RPMI8226 (cell line): ENCODE measurements around the gene PRICKLE3.
A peak's percentile ranks its signal among the peaks of the same experiment; 100 is the strongest.

Experiments
- DNase-seq: peaks from one replicate; pipeline ENCODE4 v3.0.0-alpha.2; 2015

Gene PRICKLE3, protein sequence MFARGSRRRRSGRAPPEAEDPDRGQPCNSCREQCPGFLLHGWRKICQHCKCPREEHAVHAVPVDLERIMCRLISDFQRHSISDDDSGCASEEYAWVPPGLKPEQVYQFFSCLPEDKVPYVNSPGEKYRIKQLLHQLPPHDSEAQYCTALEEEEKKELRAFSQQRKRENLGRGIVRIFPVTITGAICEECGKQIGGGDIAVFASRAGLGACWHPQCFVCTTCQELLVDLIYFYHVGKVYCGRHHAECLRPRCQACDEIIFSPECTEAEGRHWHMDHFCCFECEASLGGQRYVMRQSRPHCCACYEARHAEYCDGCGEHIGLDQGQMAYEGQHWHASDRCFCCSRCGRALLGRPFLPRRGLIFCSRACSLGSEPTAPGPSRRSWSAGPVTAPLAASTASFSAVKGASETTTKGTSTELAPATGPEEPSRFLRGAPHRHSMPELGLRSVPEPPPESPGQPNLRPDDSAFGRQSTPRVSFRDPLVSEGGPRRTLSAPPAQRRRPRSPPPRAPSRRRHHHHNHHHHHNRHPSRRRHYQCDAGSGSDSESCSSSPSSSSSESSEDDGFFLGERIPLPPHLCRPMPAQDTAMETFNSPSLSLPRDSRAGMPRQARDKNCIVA

DNA sequence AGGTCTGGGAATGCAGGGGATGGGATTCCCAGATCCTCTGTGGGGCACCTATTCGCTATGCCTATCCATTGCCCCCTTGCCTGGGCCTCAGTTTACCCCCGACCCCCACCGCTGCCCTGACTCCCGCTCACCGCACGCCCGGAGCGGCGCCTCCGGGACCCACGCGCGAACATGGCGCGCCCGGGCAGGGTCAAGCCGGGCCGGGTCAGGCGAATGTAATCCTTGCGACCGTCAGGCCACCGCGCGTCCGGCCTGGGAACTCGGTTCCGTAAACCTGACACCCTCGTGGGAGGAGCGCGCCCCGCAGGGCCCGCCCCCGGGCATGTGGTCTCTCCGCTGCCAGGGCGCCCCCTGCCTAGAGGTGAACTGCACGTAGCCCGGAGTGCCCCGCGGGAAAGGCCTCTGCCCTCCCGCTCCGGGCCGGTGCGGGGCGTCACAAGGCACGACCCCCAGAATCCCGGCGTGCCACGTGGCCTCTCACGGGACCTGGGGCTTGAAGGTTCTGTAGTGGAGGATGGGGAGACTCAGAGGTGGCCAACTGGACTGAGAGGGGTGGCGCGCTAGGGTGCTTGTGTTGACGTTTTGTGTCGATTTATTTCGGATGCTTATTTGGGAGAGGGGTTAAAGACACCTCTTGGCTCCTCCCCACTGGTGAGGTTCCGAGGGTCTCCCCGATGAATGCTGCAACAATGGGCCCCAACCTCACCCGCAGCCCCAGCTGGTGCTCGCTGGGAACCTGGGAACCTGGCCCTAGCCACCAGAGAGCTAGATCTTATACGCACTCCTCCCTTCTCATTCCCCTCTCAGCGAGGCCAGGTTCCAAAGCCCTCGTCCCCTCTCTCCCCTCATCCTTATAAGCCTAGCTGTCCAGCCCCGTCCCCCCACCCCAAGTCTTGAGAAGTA lies at the start of gene PRICKLE3:
TSS of gene PRICKLE3 (minus strand) at position 249 of the 903 bp plus-strand sequence. CDS start at position 173, 76 bp downstream.
- peak; percentile 90 for DNase-seq

DNA sequence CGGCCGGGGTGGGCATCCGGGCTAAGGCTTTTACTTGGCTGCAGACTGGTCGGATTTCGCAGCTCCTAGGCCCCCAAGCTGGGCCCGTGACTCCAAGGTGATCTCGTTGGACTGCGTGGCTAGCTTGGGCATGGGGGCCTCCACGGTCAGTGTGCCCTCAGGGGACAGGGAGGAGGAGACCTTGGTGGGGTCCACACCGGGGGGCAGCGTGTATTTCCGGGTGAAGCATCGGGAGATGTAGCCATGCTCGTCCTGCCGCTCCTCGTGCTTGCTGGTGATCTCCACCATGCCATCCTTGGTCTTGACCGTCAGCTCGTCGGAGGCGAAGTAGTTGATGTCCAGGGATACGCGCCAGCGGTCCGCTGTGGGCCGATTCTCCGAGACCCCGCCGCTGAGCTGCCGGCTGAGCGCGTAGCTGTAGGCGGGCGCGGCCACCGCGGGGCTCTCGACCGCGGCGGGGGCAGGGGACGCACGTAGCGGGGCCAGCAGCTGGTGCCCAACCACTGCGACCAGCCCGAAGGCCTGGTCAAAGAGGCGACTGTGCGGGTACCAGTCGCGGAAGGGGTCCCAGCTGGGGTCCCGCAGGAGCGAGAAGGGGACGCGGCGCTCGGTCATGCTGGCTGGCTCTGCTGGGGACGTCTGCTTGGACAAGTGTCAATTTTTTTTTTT lies 47.8 kb upstream of the PRICKLE3 start:
- DNase-seq: no peak

DNA sequence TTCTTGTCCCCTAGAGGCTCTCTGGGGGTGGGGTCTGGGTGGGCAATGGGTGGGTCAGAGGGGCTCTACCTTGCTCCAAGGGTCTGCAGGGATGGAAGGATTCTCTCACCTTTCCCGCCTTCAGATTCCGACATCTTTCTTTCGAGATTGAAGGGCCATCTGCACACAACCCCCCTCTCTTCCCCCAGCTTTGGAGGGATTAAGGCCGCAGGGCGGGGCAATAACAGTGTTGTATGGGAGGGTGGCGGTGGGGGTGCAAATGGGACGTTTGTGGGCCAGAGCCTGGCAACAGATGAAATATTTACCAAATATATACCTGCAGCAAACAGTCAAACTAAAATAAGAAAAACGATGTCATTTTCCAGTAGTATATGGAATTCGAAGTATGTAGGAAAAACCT lies 47.0 kb upstream of the PRICKLE3 start, which contains the start of gene CACNA1F:
TSS of gene CACNA1F (minus strand) at position 165 of the 400 bp plus-strand sequence. CDS start at position 134, 31 bp downstream.
- DNase-seq: no peak

DNA sequence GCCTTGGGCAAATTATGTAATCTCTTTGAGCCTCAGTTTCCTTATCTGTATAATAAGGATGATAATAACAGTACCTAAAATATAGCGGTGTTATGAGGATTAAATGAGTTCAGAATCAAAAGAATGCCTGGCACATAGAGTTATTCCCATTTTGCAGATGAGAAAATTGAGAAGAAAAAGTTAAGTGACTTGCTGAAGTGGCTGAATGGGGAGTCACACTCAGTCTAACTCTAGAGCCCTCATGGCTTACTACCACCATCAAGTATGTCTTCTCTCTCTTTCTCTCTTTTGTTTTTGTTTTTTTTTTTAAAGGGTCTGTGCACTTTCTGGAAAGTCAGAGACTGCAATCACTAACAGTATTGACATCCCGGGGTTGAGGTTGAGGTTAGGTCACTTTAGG lies 46.4 kb upstream of the PRICKLE3 start:
- no peak for DNase-seq

DNA sequence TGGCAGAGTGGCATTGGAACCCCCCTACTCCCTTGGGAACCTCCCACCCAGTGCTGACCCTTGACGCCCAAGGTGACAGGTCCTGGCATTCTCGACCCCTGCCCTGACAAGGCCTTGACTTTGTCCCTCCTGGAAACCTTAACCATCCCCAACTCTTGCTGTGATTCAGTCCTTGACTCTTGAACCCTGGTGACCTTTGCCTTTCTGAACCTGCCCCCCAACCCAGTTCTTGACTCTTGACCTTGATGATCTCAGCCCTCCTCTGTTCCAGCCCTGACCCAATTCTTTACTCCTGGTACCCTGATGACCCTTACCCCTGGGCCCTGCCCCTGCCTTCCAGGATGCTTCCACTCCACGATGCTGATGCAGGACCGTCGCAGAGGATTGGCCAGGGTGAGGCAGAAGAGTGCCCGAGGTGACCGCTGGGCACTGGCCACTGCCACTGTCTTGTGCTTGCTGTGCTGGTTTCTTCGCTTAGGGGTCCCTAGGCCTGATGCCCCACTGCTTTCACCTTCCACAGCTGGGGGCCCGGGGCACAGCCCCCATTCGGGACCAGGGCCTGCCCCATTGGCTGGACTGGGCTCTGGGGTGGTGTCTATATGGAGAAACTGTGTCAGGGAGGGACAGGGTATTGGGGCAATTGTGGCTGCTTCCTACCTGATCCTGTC lies 45.3 kb upstream of the PRICKLE3 start:
- DNase-seq: no peak

DNA sequence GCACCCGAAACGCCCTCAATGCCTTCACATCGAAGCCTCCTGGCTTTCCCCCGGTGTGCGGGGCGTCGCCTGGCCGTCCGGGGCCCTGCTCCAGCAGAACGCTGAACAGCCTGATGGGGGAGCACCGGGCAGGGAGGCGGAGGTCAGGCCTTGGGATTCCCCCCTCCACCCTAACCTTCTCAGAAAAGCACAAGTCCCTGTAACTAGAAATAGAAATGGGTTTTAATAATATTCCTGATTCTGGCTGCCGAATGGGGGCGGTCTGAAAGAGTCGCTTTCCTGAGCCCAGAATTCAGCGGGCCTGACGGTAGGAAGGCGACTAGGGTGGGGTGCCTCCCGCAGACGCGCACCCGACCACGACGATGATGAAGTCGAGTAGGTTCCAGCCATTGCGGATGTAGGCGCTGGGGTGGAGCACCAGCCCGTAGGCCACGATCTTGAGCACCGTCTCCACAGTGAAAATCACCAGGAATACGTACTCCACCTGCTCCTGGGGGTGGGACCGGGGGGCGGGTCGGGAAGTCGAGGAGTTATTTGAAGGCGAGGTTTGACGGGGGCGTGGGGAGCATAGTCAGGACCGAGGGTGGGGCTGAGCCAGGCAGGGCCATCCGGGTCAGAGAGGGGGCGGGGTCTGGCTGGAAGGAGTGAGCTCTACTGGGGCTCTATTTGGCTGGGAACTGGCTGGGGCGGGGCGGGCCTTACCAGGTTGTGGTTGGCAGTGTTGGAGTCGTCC lies 44.5 kb upstream of the PRICKLE3 start:
- peak; percentile 57 for DNase-seq

DNA sequence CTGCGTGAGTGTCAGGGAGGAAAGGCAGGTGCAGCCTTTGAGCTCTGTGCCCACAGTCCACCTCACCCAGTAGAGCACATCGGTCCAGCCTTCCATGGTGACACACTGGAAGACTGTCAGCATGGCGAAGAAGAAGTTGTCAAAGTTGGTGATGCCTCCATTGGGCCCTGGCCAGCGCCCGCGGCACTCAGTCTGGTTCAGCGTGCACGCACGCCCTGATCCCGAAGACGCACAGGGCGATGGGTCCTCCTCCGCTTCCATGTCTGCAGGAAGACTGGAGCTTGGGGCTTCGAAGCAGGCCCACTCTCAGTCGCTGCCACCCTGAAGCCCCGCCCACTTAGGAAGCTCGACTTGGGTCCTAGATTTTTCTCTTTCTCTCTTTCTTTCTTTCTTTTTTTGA lies 42.0 kb upstream of the PRICKLE3 start:
- DNase-seq: no peak

DNA sequence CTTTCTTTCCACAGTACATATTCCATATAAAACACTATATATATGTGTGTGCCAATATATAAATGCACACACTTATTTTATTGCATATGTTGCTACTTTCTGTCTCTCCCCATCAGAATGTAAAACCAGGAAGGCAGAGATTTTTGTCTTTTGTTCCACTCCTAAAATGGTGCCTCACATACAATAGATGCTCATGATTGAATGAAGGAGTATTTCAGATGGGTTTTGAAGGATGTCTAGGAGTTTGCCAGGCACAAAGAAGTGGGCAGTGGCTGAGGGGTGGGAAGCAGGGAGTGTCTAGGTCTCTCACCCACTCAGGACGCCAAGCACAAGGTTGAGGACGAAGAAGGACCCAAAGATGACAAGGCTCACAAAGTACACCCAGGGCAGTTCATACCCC lies 41.6 kb upstream of the PRICKLE3 start:
- DNase-seq: no peak

DNA sequence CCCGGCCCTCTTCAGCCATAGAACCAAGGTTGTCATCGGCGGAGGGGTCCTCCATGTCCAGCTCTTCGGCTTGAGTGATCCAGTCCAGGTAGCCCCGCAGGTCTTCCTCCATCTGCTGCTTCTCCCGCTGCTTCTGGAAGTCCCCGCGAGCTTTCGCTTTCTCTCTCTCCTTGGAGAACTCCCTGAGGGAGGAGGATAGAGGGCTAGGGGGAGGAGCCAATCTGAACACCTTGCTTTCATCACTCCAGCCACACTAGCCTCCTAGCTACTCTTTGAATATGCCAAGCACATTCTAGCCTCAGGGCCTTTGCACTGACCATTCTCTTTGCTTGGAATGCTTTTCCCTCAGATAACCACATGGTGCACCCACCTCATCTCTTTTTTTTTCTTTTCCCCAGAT lies 40.8 kb upstream of the PRICKLE3 start:
- no peak for DNase-seq

DNA sequence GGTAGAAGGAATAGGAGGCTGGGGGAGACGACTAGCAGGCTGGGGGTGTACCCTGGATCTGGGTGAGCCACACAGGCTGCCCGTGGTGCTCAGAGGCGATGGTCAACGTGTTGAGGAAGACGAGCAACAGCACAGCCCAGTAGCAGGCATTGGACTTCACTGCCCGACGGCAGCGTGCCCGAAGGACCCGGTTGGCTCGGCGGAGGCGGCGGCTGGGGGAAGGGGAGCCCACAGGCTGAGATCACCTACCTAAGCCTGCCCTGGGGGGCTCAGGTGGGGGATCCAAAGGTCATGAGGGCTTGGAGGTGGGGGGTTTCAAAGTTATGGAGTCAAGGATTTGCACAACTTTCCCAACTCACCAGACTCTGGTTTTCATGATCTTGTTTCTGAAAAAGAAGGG lies 39.7 kb upstream of the PRICKLE3 start:
- DNase-seq: no peak

DNA sequence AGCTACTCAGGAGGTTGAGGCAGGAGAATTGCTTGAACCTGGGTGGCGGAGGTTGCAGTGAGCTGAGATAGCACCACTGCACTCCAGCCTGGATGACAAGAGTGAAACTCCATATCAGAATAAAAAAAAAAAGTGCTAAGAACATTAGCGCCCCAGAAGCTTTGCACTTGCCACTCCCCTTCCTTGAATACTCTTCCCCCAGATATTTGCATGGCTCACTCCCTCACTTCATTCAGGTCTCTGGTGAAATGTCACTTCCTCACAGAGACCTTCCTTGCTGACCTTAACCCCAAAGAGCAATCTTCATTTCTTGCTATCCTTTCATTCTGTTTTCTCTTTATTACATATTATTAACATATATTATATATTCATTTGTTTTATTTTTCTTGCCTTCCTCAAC lies 35.7 kb upstream of the PRICKLE3 start:
- DNase-seq: no peak

DNA sequence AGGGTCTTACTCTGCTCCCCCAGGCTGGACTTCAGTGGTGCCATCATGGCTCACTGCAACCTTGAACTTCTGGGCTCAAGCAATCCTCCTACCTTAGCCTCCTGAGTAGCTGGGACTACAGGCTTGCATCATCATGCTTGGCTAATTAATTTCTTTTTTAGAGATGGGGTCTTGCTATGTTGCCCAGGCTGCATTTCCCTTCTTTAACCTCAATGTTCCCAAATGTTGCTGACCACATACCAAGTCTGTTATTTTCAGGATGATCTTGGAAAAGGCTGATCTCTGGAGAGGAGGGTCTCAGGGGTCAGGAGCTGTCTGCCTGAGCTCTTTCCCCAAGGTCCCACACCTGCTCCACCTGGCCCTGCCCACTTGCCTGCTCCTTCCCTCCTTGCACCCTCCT lies 33.9 kb upstream of the PRICKLE3 start:
- DNase-seq: no peak

DNA sequence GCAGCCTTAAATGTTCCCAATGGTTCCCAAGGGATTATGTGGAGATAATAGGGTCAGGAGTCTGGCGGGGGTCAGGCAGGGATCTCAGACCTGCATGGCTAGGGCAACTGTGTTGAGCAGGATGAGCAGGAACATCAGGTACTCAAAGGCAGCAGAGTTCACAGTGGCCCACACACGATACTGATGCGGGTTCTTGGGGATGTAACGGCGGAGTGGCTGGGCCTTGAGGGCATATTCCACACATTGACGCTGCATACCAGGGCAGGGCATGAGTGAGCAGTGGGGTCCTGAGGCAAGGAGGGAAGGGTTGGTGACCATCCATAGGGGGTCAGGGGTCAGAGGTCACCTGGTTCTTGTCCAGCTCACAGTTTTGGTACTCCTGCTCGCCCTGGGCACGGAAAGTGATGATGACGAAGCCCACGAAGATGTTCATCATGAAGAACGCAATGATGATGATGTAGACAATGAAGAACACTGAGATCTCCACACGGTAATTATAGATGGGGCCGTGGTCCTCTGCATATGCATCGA lies 28.9 kb upstream of the PRICKLE3 start:
- no peak for DNase-seq

DNA sequence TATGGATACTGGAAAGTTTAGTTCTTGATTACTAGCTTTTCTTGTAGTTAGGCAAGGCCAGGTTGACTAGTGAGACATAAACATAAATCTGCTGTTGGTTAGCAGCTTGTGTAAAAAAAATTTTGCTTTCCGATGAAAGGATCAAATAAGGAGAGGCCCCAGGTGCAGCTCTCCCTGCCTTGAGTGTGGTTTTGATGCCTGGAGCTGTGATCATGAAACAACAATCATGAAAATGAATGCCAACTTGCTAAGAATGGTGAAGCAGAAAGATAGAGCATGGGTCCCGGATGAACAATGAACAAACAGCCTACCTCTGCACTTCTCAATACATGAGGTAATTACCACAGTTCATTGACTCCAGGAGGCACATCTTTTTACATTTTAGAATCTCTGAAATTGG lies 28.2 kb upstream of the PRICKLE3 start:
- no peak for DNase-seq

DNA sequence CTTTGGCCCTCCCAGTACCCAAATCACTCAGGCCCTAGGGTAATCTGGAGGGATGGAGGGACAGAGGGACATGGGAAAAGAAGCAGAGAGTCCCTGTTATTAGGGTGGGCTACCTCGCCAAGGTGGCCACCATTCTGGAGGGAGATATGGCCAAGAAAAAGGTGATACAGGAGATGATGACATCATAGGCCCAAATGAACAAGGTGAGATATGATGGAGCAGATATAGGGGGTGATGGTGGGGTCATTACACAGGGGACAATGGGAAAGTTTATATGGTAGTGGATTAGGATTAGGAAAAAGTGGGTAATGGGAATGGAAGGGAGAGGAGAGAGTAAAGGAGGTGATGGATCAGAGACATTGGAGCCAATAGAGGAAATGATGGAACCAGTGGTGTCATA lies 26.7 kb upstream of the PRICKLE3 start:
- DNase-seq: no peak

DNA sequence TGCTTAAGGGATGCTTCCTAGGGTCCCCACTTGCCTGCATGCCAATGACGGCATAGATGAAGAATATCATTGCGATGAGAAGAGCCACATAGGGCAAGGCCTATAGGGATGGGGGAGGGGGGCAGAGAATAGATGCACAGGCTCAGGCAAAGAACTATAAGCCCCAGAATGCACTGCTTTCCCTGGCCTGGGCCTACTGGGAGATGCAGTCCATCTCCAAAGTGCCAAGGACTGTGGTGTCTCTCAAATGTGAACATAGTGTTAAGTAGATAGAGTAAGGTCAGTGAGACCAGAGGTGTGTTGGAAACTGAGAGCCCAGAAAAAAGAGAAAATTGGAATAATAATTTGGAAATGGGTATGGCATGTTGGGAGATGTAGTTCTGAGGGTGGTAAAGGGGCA lies 26.0 kb upstream of the PRICKLE3 start:
- DNase-seq: no peak

DNA sequence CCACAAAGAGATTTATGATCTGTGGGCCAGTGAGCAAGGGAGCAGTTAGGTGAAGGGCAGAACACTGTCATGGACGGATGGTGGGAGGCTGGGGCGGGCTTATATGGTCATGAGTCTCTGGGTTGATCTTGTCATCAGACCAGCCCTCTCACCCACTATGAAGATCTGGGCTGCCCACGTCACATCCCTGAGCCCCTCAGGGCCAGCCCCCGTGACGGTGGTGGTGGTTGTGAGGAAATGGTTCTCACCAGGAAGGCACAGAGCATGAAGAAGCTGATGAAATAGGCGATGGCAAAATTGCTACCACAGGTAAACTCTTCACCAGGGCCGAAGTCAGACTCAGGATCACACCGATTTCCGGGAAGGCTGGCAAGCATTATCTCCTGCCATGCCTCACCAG lies 24.9 kb upstream of the PRICKLE3 start:
- no peak for DNase-seq

DNA sequence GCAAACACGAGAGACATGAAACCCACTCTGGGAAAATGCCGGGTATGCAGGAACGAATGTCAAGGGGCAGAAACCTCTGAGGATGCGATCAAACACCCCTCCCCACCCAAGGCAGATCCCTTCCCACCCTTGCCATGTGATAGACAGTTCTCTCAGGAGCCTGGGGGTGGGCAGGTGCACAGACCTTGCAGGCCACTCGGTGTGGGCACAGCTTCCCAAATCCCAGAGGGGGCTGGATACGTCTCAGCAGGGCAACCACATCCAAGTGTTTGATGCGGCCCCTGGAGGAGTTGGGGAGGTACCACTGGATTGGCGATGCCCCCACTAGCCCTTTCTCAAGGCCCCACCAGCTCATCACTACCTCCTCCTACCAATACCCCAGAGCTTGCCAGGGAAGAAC lies 24.2 kb upstream of the PRICKLE3 start:
- DNase-seq: no peak

DNA sequence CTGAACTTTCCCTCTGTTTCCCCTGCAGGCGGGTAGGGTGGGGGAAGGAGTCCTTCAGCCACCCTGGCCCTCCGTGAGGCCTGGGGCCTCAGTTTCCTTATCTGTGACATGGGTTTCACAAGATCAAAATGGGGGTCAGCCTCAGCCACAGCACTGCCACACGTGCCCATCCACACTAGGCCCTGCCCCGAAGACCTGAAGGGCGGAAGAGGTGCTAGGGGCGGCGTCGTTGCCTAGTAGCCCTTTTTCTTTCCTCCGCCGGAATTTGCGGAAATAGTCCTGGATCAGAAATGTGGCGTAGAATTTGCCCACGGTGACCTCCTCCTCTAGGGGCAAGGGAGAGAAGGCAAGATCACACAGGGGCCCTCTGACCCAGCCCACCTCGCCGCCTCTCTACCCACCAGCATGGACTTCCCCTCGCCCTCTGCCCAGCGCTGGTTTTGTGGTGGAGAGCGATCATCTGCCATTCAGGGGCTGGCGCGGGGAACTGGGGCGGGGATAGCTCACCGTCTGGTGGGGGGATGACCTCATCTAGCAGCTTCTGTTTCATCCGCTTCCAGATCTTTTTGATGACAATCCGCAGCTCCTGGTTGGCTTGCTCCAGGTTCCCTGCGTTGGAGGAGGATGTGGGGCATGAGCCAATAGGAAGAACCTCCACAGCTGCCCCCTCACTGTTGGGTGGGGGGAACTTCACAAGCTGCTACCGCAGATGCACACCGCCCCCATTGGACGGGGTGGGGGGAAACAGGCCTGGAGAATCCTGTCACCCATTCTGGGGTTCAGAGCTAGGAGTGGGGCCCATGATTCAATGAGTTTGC lies 23.5 kb upstream of the PRICKLE3 start:
- no peak for DNase-seq

DNA sequence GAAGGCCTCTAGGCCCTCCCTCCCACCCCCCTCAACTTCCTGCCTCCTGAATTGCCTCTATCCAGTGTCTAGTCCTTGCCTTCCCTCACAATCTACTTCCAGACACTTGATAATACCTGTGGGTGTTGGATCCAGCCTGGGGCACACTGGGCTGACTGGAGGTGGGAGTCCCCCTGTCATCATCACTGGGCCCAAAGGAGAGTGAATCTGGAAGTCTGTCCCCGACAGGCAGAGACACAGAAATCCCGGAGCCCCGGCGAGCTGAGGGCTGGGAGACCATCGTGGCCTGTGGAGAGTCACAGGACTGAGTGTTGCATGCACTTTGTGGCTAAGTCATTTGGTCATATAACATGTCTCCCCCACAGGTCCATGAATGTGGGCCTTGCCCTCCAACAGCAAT lies 22.2 kb upstream of the PRICKLE3 start:
- DNase-seq: no peak
